Measurements from ENCODE around the gene TMPO.
"Not testable (repeated sequence)": the region's sequence is repeated elsewhere in the genome, so short reads cannot be mapped to it uniquely, and the experiment has no call there.

The TMPO gene

DNA sequence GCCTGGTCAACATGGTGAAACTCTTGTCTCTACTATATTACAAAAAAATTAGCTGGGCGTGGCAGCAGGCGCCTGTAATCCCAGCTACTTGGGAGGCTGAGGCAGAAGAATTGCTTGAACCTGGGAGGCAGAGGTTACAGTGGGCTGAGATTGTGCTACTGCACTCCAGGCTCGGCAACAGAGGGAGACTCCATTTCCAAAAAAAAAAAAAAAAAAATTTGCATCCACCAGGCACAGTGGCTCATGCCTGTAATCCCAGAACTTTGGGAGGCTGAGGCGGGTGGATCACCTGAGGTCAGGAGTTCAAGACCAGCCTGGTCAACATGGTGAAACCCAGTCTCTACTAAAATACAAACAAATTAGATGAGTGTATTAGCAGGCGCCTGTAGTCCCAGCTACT lies 3.6 kb upstream of the TMPO start:
- not testable (repeated sequence) for DNase-seq (ENCODE audit: low read depth)

DNA sequence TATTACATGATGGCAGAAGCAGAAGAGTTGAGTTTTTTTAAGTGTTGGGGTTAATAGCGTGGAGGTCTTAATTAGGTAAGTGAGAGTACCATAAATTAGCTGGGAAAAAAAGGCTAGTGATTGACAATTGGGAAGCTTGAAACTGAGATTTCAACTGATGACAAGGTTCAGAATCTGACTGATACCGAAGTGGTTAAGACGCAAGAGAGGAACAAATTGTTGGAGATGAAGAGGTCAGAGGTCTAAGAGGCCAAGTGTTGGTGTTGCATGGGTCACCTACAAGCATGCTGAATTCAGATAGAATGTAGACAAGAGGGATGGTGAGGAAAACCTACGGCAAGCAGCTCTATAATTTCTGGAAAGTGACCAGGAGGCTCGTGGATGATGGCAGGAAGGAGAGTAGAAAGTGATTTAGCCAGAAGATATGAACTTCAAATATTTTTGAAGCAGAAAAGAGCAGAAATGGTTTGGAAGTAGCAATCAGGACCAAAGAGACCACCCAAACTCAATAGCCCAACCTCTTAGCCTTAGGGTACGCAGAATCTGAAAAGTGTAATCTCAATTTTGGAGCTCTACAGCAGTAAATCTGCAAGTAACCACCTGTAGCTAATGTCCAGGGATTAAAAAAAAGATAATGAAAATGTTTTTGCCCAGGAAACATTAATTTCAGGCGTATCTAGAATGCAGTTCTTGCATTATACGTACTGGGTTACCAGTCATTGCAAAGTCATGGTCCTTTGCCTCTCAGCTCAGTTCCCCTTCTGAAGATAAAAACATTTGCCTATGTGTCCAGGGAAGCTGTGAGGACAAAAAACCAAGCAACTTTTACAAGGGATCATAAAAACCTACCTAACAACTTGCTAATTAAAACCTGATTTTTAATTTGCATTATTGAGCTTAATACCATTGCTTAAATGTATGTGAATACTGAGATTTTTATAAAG lies 1.7 kb upstream of the TMPO start:
- DNase-seq (ENCODE audit: low read depth) = no peak

DNA sequence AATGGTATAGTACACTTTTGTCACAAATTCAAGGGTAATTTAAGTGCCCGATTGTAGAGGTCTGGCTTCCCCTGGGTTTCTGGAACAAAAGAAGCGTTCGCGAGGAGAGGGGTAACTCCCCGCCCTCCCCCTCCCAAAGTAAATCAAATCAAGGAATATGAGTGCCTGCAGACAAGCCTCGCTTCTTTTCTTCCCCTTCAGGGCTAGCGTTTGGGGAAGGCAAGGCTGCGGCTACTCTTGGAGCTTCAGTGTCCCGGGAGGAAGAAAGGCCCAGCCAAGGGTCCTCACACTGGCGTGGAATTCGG lies 456 bp upstream of the TMPO start:
- DNase-seq (ENCODE audit: low read depth) = no peak

- DNase-seq (ENCODE audit: low read depth) = peak; percentile 60
Observed at GRCh38 chr12:98516111-98516873, 902 bp downstream of the TMPO start.

DNA sequence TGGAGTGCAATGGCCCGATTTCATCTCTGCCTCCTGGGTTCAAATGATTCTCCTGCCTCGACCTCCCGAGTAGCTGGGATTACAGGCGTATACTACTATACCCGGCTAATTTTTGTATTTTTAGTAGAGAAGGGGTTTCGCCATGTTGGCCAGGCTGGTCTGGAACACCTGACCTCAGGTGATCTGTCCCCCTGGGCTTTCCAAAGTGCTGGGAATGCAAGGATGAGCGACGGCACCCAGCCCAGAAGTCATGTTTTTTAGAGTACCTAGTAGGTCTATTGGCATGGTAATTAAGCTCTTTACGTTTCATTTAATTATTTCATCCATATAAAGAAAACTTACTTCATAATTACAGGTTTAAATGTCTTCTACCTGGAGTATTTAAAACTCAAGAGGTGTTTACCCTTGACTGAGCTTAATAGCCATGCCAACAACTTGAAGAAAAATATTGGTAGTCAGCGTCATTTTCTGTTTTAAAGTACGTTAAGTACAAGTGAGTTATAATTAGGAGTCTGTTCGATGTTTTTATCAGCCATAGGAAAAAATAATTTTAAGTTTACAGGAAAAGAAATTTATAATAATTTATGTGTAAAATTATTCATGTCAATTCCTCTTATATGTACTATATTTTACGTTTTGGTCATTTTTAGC lies 4.0 kb downstream of the TMPO start:
- DNase-seq (ENCODE audit: low read depth) = no peak

GRCh38 chr12:98530068-98530467 lies 14.7 kb downstream of the TMPO start:
- no peak for DNase-seq (ENCODE audit: low read depth)

DNA sequence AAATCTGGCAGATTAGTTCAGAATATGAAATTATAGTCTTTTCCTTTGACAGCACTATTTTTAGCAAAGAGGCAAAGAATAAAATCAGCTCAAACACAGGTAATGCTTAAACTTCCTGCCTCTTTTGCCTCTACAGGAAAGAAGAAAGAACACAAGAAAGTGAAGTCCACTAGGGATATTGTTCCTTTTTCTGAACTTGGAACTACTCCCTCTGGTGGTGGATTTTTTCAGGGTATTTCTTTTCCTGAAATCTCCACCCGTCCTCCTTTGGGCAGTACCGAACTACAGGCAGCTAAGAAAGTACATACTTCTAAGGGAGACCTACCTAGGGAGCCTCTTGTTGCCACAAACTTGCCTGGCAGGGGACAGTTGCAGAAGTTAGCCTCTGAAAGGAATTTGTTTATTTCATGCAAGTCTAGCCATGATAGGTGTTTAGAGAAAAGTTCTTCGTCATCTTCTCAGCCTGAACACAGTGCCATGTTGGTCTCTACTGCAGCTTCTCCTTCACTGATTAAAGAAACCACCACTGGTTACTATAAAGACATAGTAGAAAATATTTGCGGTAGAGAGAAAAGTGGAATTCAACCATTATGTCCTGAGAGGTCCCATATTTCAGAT lies 17.4 kb downstream of the TMPO start:
- DNase-seq (ENCODE audit: low read depth) = no peak

DNA sequence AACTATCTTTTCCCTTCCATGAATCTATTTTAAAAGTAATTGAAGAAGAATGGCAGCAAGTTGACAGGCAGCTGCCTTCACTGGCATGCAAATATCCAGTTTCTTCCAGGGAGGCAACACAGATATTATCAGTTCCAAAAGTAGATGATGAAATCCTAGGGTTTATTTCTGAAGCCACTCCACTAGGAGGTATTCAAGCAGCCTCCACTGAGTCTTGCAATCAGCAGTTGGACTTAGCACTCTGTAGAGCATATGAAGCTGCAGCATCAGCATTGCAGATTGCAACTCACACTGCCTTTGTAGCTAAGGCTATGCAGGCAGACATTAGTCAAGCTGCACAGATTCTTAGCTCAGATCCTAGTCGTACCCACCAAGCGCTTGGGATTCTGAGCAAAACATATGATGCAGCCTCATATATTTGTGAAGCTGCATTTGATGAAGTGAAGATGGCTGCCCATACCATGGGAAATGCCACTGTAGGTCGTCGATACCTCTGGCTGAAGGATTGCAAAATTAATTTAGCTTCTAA lies 18.4 kb downstream of the TMPO start:
- DNase-seq (ENCODE audit: low read depth) = no peak

- DNase-seq (ENCODE audit: low read depth) = no peak
Observed at GRCh38 chr12:98538031-98538430, 22.6 kb downstream of the TMPO start.

GRCh38 chr12:98543701-98544100 lies 28.3 kb downstream of the TMPO start:
- no peak for DNase-seq (ENCODE audit: low read depth)

DNA sequence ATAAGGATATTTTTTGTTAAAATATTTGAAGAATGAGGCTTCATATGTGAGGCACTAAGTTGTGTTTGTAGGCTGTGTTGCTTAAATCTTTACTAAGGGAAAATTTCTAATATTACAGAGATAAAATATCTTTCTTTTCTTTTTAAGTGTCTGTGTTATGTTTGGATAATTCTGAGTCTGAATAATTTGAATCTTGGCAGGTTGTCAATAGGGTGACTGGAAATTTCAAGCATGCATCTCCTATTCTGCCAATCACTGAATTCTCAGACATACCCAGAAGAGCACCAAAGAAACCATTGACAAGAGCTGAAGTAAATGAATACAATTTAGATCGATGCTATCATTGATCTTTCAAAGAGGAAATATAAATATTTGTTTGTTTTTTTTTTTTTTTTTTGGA lies 29.4 kb downstream of the TMPO start:
- no peak for DNase-seq (ENCODE audit: low read depth)

DNA sequence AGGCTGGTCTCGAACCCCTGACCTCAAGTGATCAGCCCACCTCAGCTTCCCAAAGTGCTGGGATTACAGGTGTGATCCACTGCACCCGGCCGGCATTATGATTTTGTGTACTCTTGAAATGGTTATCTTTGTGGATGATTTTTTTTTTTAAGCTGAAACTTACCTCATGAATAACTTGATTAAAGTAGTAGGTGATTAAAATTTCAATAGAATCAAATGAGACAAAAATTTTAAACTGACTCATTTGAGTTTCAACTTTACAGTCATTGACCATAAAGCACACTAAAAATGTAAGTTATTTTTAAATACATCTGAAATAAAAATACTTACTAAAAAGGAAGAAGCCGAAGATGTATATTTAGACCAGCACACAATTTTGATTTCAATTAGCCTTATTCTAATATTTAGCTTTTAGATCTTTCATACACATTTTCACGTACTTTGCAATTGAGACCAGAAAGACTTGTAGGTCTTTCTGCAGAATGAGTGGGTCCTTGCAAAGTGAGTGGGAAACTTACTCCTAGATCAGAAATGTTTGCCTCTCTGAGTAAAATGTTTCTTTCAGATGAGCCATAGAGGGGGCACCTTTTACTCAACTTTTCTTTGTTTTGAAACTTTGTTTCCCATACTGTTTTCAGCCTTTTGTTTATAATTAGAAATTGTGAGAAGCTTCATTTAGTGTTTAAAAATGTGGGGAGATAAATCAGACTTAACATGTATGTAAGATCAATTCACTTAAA lies 34.2 kb downstream of the TMPO start:
- DNase-seq (ENCODE audit: low read depth) = no peak

DNA sequence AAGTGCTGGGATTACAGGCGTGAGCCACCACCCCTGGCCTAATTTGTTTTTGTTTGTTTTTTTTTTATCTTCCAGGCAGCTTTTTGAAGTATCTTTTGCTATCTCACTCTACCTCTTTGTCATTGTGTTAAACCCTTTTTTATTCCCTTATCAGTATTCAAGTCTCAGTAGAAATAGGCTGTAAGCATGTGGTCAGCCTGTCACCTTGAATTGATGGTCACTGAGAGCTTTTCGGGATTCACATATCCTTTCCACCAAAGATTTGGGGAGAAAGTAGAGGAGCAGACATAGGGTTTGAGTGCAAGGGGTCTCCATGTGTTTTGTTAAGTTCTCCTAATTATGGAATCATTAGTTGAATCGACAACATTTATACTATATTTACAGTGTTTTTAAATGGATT lies 36.4 kb downstream of the TMPO start:
- DNase-seq (ENCODE audit: low read depth) = no peak

DNA sequence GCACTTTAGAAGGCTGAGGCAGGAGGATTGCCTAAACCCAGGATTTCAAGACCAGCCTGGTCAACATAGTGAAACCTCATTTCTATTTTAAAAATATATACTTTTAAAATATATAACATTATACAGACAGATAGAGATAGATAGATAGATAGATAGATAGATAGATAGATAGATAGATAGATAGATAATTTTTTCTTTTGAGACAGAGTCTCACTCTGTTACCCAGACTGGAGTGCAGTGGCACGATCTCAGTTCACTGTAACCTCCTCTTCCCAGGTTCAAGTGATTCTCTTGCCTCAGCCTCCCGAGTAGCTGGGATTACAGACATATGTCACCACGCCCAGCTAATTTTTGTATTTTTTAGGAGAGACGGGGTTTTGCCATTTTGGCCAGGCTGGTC lies 42.7 kb downstream of the TMPO start:
- DNase-seq (ENCODE audit: low read depth) = not testable (repeated sequence)

GRCh38 chr12:98559666-98560065 lies 44.3 kb downstream of the TMPO start:
- DNase-seq (ENCODE audit: low read depth) = no peak

DNA sequence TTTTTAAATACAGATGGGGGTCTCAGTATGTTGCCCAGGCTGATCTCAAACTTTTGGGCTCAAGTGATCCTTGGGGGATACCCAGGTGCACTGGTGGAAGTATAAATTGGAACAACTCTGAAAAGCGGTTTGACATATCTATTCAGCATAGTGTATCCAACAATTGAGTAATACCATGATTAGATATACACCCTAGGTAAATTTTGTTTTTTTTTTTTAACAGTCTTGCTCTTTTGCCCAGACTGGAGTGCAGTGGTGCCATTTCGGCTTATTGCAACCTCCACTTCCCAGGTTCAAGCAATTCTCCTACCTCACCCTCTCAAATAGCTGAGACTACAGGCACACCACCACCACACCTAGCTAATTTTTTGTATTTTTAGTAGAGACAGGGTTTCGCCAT lies 46.5 kb downstream of the TMPO start:
- no peak for DNase-seq (ENCODE audit: low read depth)

- no peak for DNase-seq (ENCODE audit: low read depth)
Observed at GRCh38 chr12:98572010-98572409, 56.6 kb downstream of the TMPO start.

DNA sequence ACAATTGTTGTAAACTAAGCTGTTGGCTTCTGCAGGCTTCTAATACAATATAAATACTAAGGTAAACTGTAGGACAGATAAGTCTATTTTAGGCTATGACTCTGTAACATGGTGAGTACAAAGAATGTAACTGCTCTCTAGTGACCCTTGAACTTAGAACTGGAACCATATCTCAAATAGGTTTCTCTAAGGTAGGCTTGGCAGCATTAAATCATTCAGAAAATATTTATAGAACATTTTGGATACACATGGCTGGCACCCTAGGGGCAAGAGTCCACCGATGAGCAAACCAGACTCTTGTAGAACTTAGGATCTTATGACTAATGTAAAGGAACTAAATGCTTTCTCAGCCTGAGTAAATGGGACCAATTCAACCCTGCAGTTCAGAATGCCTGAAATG lies 58.7 kb downstream of the TMPO start:
- no peak for DNase-seq (ENCODE audit: low read depth)

DNA sequence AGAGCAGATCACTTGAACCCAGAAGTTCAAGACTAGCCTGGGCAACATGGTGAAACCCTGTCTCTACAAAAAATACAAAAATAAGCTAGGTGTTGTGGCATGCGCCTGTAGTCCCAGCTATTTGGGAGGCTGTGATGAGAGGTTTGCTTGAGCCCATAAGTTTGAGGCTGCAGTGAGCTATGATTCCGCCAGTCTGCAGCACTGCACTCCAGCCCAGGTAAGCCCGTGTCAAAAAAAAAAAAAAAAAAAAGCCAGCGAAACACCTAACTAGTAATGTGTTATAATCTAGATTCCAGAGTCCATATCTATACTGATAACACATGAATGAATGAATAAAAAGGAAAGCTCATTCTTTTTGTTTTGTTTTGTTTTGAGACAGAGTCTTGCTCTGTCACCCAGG lies 59.6 kb downstream of the TMPO start:
- DNase-seq (ENCODE audit: low read depth) = no peak

DNA sequence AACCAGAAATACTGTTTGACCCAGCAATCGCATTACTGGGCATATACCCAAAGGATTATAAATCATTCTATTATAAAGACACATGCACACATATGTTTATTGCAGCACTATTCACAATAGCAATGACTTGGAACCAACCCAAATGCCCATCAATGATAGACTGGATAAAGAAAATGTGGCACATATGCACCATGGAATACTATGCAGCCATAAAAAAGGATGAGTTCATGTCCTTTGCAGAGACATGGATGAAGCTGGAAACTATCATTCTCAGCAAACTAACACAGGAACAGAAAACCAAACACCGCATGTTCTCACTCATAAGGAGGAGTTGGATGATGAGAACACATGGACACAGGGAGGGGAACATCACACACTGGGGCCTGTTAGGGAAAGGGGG lies 61.4 kb downstream of the TMPO start:
- not testable (repeated sequence) for DNase-seq (ENCODE audit: low read depth)

GRCh38 chr12:98578392-98578791 lies 63.0 kb downstream of the TMPO start:
- DNase-seq (ENCODE audit: low read depth) = no peak

GRCh38 chr12:98578821-98579220 lies 63.4 kb downstream of the TMPO start:
- no peak for DNase-seq (ENCODE audit: low read depth)

Data from GM04504 (cell line).